Amniotic epithelial cell (primary cell): ENCODE data around the gene CACNA1D.

Experiments
- DNase-seq: peaks from one replicate; pipeline ENCODE4 v3.0.0-alpha.2; 2010; ENCODE audit warnings: low read depth

The CACNA1D gene

GRCh38 chr3:53823956-53824657 is 329.7 kb downstream of the CACNA1D start:
- DNase-seq = no peak

GRCh38 chr3:53824795-53825194 is 330.4 kb downstream of the CACNA1D start:
- no peak for DNase-seq

- no peak for DNase-seq
These were observed 331.6 kb downstream of the CACNA1D start for GRCh38 chr3:53826048-53826447.

- no peak for DNase-seq
These were observed 334.2 kb downstream of the CACNA1D start for GRCh38 chr3:53828581-53828980.

- DNase-seq = no peak
These were observed 335.2 kb downstream of the CACNA1D start for GRCh38 chr3:53829605-53830004.

GRCh38 chr3:53830944-53831343 is 336.5 kb downstream of the CACNA1D start:
- no peak for DNase-seq

- DNase-seq = no peak
These were observed 338.7 kb downstream of the CACNA1D start for GRCh38 chr3:53833053-53833645.

GRCh38 chr3:53833700-53834099 is 339.3 kb downstream of the CACNA1D start:
- DNase-seq = no peak

- no peak for DNase-seq
These were observed 340.2 kb downstream of the CACNA1D start for GRCh38 chr3:53834429-53835095.

- no peak for DNase-seq
These were observed 340.8 kb downstream of the CACNA1D start for GRCh38 chr3:53835257-53835656.

GRCh38 chr3:53836084-53836872 is 341.9 kb downstream of the CACNA1D start:
- DNase-seq = no peak

- DNase-seq = no peak
These were observed 342.9 kb downstream of the CACNA1D start for GRCh38 chr3:53837331-53837730.

GRCh38 chr3:53841296-53841695 is 346.9 kb downstream of the CACNA1D start:
- no peak for DNase-seq

GRCh38 chr3:53842436-53843194 is 348.2 kb downstream of the CACNA1D start:
- no peak for DNase-seq

GRCh38 chr3:53843195-53844177 is 349.1 kb downstream of the CACNA1D start:
- DNase-seq = no peak

- no peak for DNase-seq
These were observed 350.1 kb downstream of the CACNA1D start for GRCh38 chr3:53844262-53845102.

- peak; percentile 6 for DNase-seq
These were observed 350.9 kb downstream of the CACNA1D start for GRCh38 chr3:53845103-53845880.

GRCh38 chr3:53845881-53846133 is 351.4 kb downstream of the CACNA1D start:
- DNase-seq = no peak
